Measurements from ENCODE around the gene SASH3.

SASH3 gene

DNA sequence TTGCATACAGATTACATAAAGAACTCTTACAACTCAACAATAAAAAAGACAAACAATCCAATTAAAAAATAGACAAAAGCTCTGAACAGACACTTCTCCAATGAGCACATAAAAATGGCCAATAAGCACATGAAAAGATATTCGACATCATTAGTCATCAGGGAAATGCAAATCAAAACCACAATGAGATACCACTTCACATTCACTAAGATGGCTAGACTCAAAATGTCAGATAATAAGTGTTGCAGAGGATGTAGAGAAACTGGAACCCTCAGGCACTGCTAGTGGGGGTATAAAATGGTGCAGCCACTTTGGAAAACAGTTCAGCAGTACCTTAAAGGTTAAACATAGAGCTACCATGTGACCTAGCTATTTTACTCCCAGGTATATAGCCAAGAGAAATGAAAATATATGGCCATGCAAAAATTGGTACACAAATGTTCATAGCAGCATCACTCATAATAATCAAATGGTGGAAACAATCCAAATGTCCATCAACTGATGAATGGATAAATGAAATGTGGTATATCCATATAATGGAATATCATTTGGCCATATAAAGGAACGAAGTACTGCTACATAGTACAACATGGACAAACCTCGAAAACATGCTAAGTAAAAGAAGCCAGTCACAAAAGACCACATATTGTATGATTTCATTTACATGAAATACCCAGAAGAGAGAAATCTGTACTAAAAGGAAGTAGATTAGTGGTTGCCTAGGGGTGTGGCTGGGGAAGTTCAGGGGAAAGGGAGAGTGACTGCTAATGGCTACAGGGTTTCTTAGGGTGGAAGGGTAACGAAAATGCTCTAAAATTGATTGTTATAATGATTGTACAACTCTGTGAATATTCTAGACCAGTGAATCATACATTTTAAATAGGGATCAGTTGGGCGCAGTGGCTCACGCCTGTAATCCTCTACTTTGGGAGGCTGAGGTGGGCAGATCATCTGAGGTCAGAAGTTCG lies 29.4 kb downstream of the SASH3 start:
- no peak for DNase-seq (ENCODE audit: low spot score)

GRCh38 chrX:129813662-129814368 lies 34.1 kb downstream of the SASH3 start:
- DNase-seq (ENCODE audit: low spot score) = no peak

DNA sequence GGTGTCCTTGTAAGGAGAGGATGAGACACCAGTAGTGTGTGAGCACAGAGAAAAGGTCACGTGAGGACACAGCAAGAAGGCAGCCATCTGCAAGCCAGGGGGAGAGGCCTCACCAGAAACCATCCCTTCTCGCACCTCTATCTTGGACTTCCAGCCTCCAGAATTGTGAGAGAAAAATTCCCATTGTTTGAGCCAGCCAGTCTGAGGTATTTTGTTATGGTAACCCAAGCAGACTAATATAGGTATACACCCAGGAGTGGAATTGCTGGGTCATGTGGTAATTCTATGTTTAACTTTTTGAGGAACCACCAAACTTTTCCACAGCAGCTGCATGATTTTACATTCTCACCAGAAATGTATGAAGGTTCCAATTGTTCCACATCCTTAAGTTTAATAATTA lies 38.4 kb downstream of the SASH3 start:
- DNase-seq (ENCODE audit: low spot score) = no peak

- DNase-seq (ENCODE audit: low spot score) = no peak
These were observed 43.4 kb downstream of the SASH3 start for GRCh38 chrX:129823115-129823514.

- DNase-seq (ENCODE audit: low spot score) = no peak
These were observed 43.8 kb downstream of the SASH3 start for GRCh38 chrX:129823522-129823921.

GRCh38 chrX:129824620-129825019 lies 44.9 kb downstream of the SASH3 start:
- DNase-seq (ENCODE audit: low spot score) = no peak

GRCh38 chrX:129825746-129826505 lies 46.2 kb downstream of the SASH3 start:
- DNase-seq (ENCODE audit: low spot score) = no peak

- no peak for DNase-seq (ENCODE audit: low spot score)
These were observed 50.7 kb downstream of the SASH3 start for GRCh38 chrX:129830494-129830893.

DNA sequence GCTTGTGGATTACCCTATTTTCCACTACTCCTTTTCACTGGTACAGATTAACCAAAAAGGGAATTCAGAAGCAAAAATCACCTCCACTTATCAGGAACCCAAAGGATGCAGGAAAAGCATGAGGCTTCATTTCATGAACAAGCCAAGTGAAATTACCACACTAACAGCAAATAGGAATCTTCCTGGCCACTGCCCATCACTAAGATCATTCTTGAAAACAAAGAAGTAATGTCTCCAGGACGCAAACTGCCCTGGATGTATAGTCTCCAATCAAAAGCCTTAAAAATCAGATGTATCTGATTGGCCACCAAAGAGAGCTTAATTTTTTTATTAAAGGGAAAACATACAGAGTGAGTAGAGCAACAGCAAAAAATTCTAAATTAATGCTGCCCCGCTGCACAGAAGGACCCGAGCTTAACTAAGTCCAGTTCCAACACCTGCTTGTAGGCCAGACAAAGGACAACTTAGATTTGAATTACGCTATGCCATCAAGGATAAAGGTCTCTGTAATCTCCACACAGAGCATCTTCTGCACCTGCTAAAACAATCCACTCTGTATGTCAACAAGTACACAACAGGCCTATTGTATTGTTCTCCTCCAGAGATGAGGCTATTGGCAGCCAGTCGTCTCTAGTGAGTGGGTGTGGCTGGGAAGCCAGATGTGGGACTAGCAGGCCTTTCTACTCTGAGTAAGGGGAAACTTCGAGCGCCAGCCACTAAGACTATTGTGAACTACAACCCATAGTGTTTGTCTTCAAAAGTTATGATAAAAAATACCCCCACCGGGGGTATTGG lies 51.5 kb downstream of the SASH3 start:
- DNase-seq (ENCODE audit: low spot score) = no peak

DNA sequence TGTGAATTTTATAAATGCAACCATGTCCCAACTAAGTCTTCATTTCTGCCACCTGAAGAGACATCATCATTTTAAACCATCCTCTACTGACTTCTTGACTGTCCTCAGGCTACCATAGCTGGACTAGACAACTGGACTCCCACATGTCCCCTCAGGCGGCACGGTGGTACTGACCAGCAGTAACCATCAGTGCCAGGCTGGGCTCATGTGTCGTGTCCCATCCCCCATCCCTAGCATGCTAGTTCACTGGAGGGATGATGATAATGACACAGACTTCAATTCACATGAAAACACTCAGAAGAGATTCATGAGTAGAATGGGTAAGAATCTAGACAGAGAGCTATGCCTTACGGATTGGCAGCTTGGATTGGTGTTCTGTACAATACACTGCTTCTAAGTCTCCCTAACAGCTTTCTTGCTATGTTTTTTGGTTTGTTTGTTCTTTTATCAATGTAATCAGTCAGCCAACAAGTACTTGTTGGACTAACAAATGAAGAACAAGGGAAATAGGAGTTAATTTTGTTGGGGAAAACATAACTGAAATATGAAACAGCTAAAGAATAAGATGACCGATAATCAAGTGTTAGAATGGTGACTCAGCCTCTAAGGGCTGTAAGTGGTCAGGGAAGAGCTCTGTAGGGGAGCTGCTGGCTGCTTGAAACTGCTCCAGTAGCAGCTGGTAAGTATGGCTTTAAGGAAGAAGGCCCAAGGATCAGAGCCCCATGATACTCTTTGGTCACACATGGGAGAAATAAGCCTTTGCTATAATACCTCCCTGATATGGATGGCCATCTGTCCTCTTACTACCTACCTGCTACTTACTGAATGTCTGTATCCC lies 53.6 kb downstream of the SASH3 start:
- DNase-seq (ENCODE audit: low spot score) = no peak

- DNase-seq (ENCODE audit: low spot score) = no peak
These were observed 57.1 kb downstream of the SASH3 start for GRCh38 chrX:129836827-129837226.

DNA sequence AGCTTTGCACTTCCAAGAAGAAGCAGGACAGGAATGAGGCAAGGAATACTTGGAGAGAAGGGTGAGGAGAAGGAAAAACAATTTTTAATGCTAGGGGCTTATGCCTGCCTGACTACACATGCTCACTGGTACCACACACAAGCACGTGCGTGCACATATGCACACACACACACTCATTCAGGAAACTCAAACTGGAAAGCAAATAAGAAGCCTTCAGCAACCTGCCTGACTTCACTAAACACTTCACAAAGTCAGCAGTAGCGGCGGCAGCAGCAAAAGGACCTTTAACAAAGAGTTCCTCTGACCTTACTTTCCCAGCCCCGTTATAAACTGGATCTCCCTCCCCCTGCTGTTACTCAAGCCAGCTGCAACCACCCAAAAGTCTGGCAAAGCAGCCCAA lies 60.6 kb downstream of the SASH3 start:
- DNase-seq (ENCODE audit: low spot score) = no peak

- no peak for DNase-seq (ENCODE audit: low spot score)
These were observed 62.9 kb downstream of the SASH3 start for GRCh38 chrX:129842510-129843208.

DNA sequence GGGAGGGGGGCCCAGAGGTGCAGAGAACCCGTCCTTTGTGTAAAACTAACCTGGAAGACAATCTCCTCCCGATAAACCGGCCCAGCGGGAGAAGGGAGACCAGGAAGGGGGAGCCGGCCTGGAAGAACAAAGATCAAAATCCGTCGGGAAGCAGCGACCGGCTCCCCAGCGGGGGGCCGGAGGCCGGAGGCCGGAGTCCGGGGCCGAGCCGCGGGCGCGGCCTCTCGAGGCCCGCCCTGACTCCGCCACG lies 63.4 kb downstream of the SASH3 start:
- no peak for DNase-seq (ENCODE audit: low spot score)

DNA sequence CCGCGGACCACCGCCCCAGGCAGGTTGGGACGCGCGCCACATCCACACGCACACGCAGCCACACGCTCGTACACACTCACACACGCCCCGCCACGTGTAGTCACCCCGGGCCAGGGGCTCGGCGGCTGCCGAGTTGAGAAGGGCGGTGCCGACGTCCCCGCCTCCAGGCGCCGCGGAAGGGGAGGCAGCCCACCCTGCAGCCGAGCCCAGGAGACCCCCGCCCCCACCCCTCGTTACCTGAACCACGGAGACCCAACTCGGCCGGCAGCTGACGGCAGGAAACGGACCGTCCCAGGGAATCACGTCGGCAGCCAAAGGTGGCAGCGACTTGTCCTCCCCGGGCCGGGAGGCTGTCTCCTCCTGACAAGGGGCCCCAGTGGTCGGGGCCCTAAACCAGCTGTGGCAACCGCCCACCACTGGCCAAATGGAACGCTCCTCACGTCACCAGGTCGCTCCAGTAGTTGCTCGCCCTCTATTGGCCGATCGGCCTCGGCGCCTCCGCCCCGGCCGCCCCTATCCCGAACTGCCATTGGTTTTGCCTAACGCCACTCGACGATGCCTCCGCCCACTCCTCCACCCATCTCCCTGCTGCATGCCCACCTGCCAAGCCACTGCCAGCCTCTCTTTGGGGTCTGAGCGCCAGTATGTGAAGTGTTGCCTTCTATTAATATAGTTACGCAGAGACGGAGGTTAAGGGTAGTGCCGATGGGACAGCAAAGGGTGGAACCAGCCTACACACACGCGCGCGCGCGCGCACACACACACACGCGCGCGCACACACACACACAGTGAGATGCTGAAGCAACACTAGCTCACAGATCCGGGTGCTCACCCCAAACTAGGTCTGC lies 63.9 kb downstream of the SASH3 start, which contains the start of gene ZDHHC9:
TSS of gene ZDHHC9 (minus strand) at position 428 of the 848 bp plus-strand sequence. CDS start 1,941 bp downstream, outside the sequence.
- peak; percentile 90 for DNase-seq (ENCODE audit: low spot score)

All from ecto neural progenitor cell (in vitro differentiated cells).